ENCODE data around the gene TGM1. TPM values are rescaled to one million over a fixed set of nuclear protein-coding genes. Genes with fewer than 3 reads are reported as not detected.

The TGM1 gene
- total and polyA plus RNA-seq, 4 experiments from 2014 or later = 0.11 to 16.1 (median 5.5) TPM

GRCh38 chr14:24308342-24309124, 45.6 kb upstream of the TGM1 start:
- no peak for DNase-seq
- Mint-ChIP-seq H3K27me3 (no peaks in the 10 kb centered on the region), H3K27ac (peak overlapping the region; percentile 52 to 96 (median 84)), H3K9me3 (peaks cover 0 to 1% (median 0%) of the 10 kb centered on the region in 8 donors), H3K4me3 (peak overlapping the region; percentile 1 to 79 (median 44)), H3K4me1 (peaks cover 36 to 75% (median 51%) of the 10 kb centered on the region in 4 donors), H3K36me3 (peaks cover 41 to 46% of the 10 kb centered on the region in 2 donors)
- Histone ChIP-seq H3K4me3 (ENCODE audit: low read length in 2 of 2) (no peak overlapping the region), H3K27ac (ENCODE audit: low read depth, low read length) (peak overlapping the region; percentile 72), H3K36me3 (ENCODE audit: insufficient read depth, low read length) (peaks cover 43% of the 10 kb centered on the region), H3K27me3 (ENCODE audit: insufficient read depth, low read length) (no peaks in the 10 kb centered on the region), H3K4me1 (ENCODE audit: insufficient read depth, low read length) (peaks cover 52% of the 10 kb centered on the region), H3K9me3 (ENCODE audit: control insufficient read depth in 1 of 2, low read length in 2 of 2) (no peaks in the 10 kb centered on the region)
- ChIA-PET POLR2A (ENCODE audit: partially characterized antibody) (interaction anchor here (0.7 to 8.5 kb wide), 20 partner anchors 9 to 193 kb away, joined by 3 to 108 read pairs (median 6); partner anchors contain the start of genes ADCY4, CBLN3, CHMP4A and DCAF11), CTCF (ENCODE audit: partially characterized antibody) (interaction anchor here (0.5 to 18.5 kb wide), 40 partner anchors 9 to 1449 kb away, joined by 3 to 556 read pairs (median 5); partner anchors contain the start of genes ADCY4, CBLN3, CHMP4A and DCAF11)
- intact Hi-C loops (cut with micrococcal nuclease) = loop anchor here (1.0 kb wide), 1 partner anchor 37 kb away; the partner anchor contains the start of gene RABGGTA

GRCh38 chr14:24307575-24308341, 44.8 kb upstream of the TGM1 start, which contains the start of gene CIDEB:
Gene CIDEB (minus strand): TSS chr14:24307977. CDS start chr14:24307858, 119 bp downstream.
- peaks cover 44% of the 10 kb centered on the region for H3K4me1 ChIP-seq (ENCODE audit: insufficient read depth, low read length)
- DNase-seq = peak; percentile 53 to 62 (median 58)
- Mint-ChIP-seq H3K4me3 (peak within 1 kb of the TSS in 7 of 8 donors; percentile 1 to 79 (median 35)), H3K27me3 (no peaks in the 10 kb centered on the region), H3K36me3 (peaks cover 42 to 53% of the 10 kb centered on the region in 2 donors), H3K4me1 (peaks cover 29 to 70% (median 46%) of the 10 kb centered on the region in 4 donors), H3K27ac (peak within 1 kb of the TSS; percentile 52 to 96 (median 90)), H3K9me3 (peaks cover 0 to 1% (median 0%) of the 10 kb centered on the region in 8 donors)
- no peaks in the 10 kb centered on the region for H3K27me3 ChIP-seq (ENCODE audit: insufficient read depth, low read length)
- H3K36me3 ChIP-seq (ENCODE audit: insufficient read depth, low read length) = peaks cover 50% of the 10 kb centered on the region
- peak within 1 kb of the TSS; percentile 72 for H3K27ac ChIP-seq (ENCODE audit: low read depth, low read length)
- H3K4me3 ChIP-seq (ENCODE audit: low read length in 2 of 2) = no peak within 1 kb of the TSS
- POLR2A ChIA-PET (ENCODE audit: partially characterized antibody) = interaction anchor here (0.8 to 8.5 kb wide), 21 partner anchors 8 to 193 kb away, joined by 3 to 108 read pairs (median 4); partner anchors contain the start of genes ADCY4, CBLN3, CHMP4A and DCAF11
- H3K9me3 ChIP-seq (ENCODE audit: control insufficient read depth in 1 of 2, low read length in 2 of 2) = no peaks in the 10 kb centered on the region
- intact Hi-C loops (cut with micrococcal nuclease) = loop anchor here (1.0 kb wide), 1 partner anchor 36 kb away; the partner anchor contains the start of gene RABGGTA
- CTCF ChIA-PET (ENCODE audit: partially characterized antibody) = interaction anchor here (0.6 to 18.5 kb wide), 42 partner anchors 9 to 301 kb away, joined by 3 to 556 read pairs (median 4); partner anchors contain the start of genes ADCY4, CBLN3, CHMP4A and DCAF11

- Mint-ChIP-seq H3K9me3 (peaks cover 0 to 1% (median 0%) of the 10 kb centered on the region in 8 donors), H3K4me3 (no peak overlapping the region), H3K4me1 (peaks cover 29 to 70% (median 43%) of the 10 kb centered on the region in 4 donors), H3K27me3 (no peaks in the 10 kb centered on the region), H3K36me3 (peaks cover 48 to 59% of the 10 kb centered on the region in 2 donors), H3K27ac (peak overlapping the region; percentile 11 to 90 (median 52))
- Histone ChIP-seq H3K9me3 (ENCODE audit: control insufficient read depth in 1 of 2, low read length in 2 of 2) (no peaks in the 10 kb centered on the region), H3K4me3 (ENCODE audit: low read length in 2 of 2) (no peak overlapping the region), H3K27ac (ENCODE audit: low read depth, low read length) (no peak overlapping the region), H3K36me3 (ENCODE audit: insufficient read depth, low read length) (peaks cover 56% of the 10 kb centered on the region), H3K27me3 (ENCODE audit: insufficient read depth, low read length) (no peaks in the 10 kb centered on the region), H3K4me1 (ENCODE audit: insufficient read depth, low read length) (peaks cover 38% of the 10 kb centered on the region)
- ChIA-PET POLR2A (ENCODE audit: partially characterized antibody) (interaction anchor here (0.8 to 8.5 kb wide), 12 partner anchors 10 to 192 kb away, joined by 3 to 108 read pairs (median 8); partner anchors contain the start of genes ADCY4, DCAF11, MDP1 and NRL), CTCF (ENCODE audit: partially characterized antibody) (interaction anchor here (0.7 to 18.5 kb wide), 22 partner anchors 8 to 199 kb away, joined by 3 to 556 read pairs (median 12); partner anchors contain the start of genes ADCY4, CBLN3, CHMP4A and DHRS1)
- intact Hi-C loops (cut with micrococcal nuclease) = no loop called here
- no peak for DNase-seq
Observed at GRCh38 chr14:24307156-24307574, 44.2 kb upstream of the TGM1 start.

GRCh38 chr14:24304019-24304387, 41.0 kb upstream of the TGM1 start:
- Histone ChIP-seq H3K27me3 (ENCODE audit: insufficient read depth, low read length) (no peaks in the 10 kb centered on the region), H3K4me3 (ENCODE audit: low read length in 2 of 2) (no peak overlapping the region), H3K36me3 (ENCODE audit: insufficient read depth, low read length) (peaks cover 63% of the 10 kb centered on the region), H3K4me1 (ENCODE audit: insufficient read depth, low read length) (peaks cover 29% of the 10 kb centered on the region), H3K27ac (ENCODE audit: low read depth, low read length) (no peak overlapping the region), H3K9me3 (ENCODE audit: control insufficient read depth in 1 of 2, low read length in 2 of 2) (no peaks in the 10 kb centered on the region)
- Mint-ChIP-seq H3K4me3 (peak overlapping the region in 1 of 8 donors; percentile 54), H3K4me1 (peaks cover 25 to 70% (median 43%) of the 10 kb centered on the region in 4 donors), H3K27me3 (no peaks in the 10 kb centered on the region), H3K9me3 (peaks cover 0 to 6% (median 0%) of the 10 kb centered on the region in 8 donors), H3K36me3 (peaks cover 52 to 76% of the 10 kb centered on the region in 2 donors), H3K27ac (peak overlapping the region in 1 of 7 donors; percentile 57)
- ChIA-PET POLR2A (ENCODE audit: partially characterized antibody) (interaction anchor here (0.8 to 1.6 kb wide), 5 partner anchors 9 to 143 kb away, joined by 3 to 5 read pairs (median 3); partner anchors contain the start of genes IRF9 and TINF2), CTCF (ENCODE audit: partially characterized antibody) (interaction anchor here (1.3 to 18.5 kb wide), 5 partner anchors 6 to 128 kb away, joined by 3 to 556 read pairs (median 10); partner anchors contain the start of genes CIDEB, LTB4R, LTB4R2 and TINF2)
- DNase-seq = no peak
- intact Hi-C loops (cut with micrococcal nuclease) = no loop called here

GRCh38 chr14:24300326-24300980, 37.5 kb upstream of the TGM1 start:
- H3K4me1 ChIP-seq (ENCODE audit: insufficient read depth, low read length) = peaks cover 42% of the 10 kb centered on the region
- CTCF ChIA-PET (ENCODE audit: partially characterized antibody) = interaction anchor here (0.8 to 18.5 kb wide), 12 partner anchors 9 to 131 kb away, joined by 3 to 556 read pairs (median 6); partner anchors contain the start of genes CHMP4A, CIDEB, LTB4R and LTB4R2

More at GRCh38 chr14:24300326-24300980, 37.5 kb upstream of the TGM1 start:
- Mint-ChIP-seq H3K4me3 (peak overlapping the region; percentile 91 to 99 (median 94)), H3K4me1 (peaks cover 33 to 71% (median 50%) of the 10 kb centered on the region in 4 donors), H3K27ac (peak overlapping the region; percentile 96 to 99 (median 98)), H3K27me3 (no peaks in the 10 kb centered on the region), H3K9me3 (peaks cover 0 to 6% (median 0%) of the 10 kb centered on the region in 8 donors), H3K36me3 (peaks cover 41 to 63% of the 10 kb centered on the region in 2 donors)
- POLR2A ChIA-PET (ENCODE audit: partially characterized antibody) = interaction anchor here (0.7 to 7.1 kb wide), 23 partner anchors 10 to 207 kb away, joined by 3 to 136 read pairs (median 5); partner anchors contain the start of genes CBLN3, CHMP4A, CIDEB and DCAF11
- Histone ChIP-seq H3K9me3 (ENCODE audit: control insufficient read depth in 1 of 2, low read length in 2 of 2) (no peaks in the 10 kb centered on the region), H3K27ac (ENCODE audit: low read depth, low read length) (peak overlapping the region; percentile 87), H3K27me3 (ENCODE audit: insufficient read depth, low read length) (no peaks in the 10 kb centered on the region), H3K36me3 (ENCODE audit: insufficient read depth, low read length) (peaks cover 52% of the 10 kb centered on the region), H3K4me3 (ENCODE audit: low read length in 2 of 2) (peak overlapping the region; percentile 77 to 85)
- intact Hi-C loops (cut with micrococcal nuclease) = no loop called here
- DNase-seq = no peak

Data from CD4-positive, alpha-beta memory T cell (primary cell).